ENCODE measurements around the gene MIGA2.

GRCh38 chr9:129052592-129052991 lies 16.2 kb downstream of the MIGA2 start:
- TF ChIP-seq MXI1 (IDR thresholded peaks at IDR 0.05; ENCODE audit: borderline replicate concordance, low read depth, low read length) (no peak), CTCF (conservative IDR thresholded peaks at IDR 0.05; ENCODE audit: low read depth, low read length) (no peak), USF2 (IDR thresholded peaks at IDR 0.05; ENCODE audit: low read depth, low read length) (no peak), RFX5 (IDR thresholded peaks at IDR 0.05; ENCODE audit: low read depth, low read length) (no peak), RAD21 (IDR thresholded peaks at IDR 0.05; ENCODE audit: low read length) (no peak)

Measured in IMR-90 (cell line).